Measurements from ENCODE around the gene UGT3A2.

Gene UGT3A2

DNA sequence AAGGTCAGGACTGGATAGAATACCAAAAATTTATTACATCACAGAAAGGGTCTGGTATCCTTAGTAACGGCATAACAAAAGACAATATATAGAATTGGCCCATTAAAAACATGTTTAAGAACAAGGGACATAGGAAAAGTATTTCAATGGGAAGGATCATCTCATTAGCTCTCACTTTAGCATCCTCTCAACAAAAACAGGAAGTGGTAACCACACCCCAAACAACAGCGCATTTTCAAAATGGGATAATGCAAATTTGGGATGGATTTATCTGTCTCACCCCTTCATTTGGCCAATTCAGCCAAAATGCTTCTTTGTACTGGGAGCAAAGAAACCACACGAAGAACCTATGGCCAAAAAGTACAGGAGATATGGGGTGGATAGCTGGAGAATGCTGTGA lies 65.7 kb downstream of the UGT3A2 start:
- no peak for DNase-seq

GRCh38 chr5:35999547-35999946 lies 67.1 kb downstream of the UGT3A2 start:
- DNase-seq, result no peak

DNA sequence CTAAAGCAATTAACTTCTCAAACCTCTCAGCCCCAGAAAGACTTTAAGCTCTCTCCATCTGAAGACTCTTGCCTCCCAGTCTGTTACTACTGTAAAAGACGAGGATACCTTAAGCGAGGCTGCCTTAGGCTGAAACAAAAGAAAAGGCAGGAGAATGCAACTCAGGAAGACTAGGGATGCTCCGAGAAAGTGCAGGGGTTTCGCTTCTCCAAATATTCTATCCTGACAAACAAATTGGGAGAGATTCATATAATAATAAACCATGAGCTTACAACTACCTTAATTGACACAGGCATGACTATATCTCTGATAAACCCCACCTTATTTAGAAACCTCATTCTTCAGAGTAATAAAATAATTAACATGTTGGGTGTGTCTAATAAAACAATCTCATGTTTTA lies 70.6 kb downstream of the UGT3A2 start:
- no peak for DNase-seq

DNA sequence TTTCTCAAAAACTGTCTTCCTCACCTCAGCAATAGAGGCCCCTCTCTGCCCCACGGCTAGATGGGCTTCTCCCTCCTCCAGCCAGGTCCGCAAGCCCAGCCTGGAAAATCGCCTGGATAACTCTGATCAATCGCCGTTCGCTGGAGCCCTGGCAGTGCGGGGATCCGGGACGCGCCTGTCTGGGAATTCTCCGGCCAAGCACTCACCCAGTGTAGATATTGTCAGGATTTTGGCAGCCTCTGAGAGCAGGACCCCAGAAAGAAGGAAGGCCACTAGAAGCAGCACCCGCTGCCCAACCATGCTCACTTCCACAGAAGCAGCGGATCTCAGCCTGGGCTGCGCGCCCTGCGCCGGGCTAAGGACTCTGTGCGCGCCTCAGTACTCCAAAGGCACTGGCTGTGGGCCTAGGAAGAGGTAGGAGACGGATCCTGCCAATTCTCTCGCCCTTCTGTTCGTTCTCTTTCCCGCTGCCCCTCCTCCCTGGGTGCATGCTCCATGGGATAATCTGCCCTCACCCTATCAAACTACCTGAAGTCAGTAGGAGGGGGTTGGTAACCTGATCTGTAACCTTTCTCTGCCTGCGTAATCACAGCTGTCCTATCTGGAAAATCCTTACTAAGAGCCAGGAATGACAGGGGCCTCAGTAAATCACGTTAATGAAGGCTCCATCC lies 75.6 kb downstream of the UGT3A2 start, which contains the start of gene UGT3A1:
TSS of gene UGT3A1 (minus strand) at position 450 of the 671 bp plus-strand sequence. CDS start at position 300, 150 bp downstream.
- DNase-seq, result peak; percentile 98

GRCh38 chr5:35990520-35990919 lies 76.2 kb downstream of the UGT3A2 start:
- peak; percentile 66 for DNase-seq

GRCh38 chr5:35988529-35988928 lies 78.2 kb downstream of the UGT3A2 start:
- DNase-seq, result no peak

GRCh38 chr5:35987776-35988175 lies 78.9 kb downstream of the UGT3A2 start:
- DNase-seq, result no peak

Data from NCI-H82 (cell line).